GM12864 (cell line): ENCODE data around the gene TMEM14A.

Source experiments
- DNase-seq: peaks from one replicate; pipeline ENCODE4 v3.0.0-alpha.2; 2011; ENCODE audit warnings: low read depth
- H3K4me3 ChIP-seq: 2 replicates; pipeline ENCODE4 v1.5.1; 2011; ENCODE audit warnings: mild to moderate bottlenecking, low read depth, low read length, control low read depth
- TF ChIP-seq, protein P1 (sequence below): IDR thresholded peaks from 2 replicates; pipeline ENCODE4 v1.5.1; 2011; ENCODE audit warnings: low read depth, mild to moderate bottlenecking, moderate library complexity, low read length, control low read depth, inconsistent platforms; ENCODE audit errors: missing control alignments

The TMEM14A gene

DNA sequence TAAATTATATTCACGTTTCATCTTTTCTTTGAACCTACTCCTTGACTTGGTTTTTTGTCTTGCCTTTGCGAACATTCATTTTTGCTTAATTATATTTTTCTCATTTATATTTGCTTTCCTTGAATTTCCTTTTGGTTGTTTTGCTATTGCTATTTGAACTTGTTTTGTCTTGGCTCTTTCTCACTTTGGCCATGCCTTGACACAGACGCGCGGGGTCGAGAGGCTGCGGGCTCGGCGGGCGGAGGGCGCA, 7.1 kb upstream of the TMEM14A start:
- H3K4me3 ChIP-seq = peak overlapping the region; percentile 57
- TF ChIP-seq, protein P1, sequence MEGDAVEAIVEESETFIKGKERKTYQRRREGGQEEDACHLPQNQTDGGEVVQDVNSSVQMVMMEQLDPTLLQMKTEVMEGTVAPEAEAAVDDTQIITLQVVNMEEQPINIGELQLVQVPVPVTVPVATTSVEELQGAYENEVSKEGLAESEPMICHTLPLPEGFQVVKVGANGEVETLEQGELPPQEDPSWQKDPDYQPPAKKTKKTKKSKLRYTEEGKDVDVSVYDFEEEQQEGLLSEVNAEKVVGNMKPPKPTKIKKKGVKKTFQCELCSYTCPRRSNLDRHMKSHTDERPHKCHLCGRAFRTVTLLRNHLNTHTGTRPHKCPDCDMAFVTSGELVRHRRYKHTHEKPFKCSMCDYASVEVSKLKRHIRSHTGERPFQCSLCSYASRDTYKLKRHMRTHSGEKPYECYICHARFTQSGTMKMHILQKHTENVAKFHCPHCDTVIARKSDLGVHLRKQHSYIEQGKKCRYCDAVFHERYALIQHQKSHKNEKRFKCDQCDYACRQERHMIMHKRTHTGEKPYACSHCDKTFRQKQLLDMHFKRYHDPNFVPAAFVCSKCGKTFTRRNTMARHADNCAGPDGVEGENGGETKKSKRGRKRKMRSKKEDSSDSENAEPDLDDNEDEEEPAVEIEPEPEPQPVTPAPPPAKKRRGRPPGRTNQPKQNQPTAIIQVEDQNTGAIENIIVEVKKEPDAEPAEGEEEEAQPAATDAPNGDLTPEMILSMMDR = no peak
- DNase-seq = no peak

GRCh38 chr6:52664186-52664990, 6.5 kb upstream of the TMEM14A start:
- peak; percentile 86 for DNase-seq
- H3K4me3 ChIP-seq = peak overlapping the region; percentile 57
- TF ChIP-seq, protein P1 = no peak

- peak overlapping the region; percentile 57 for H3K4me3 ChIP-seq
- DNase-seq = no peak
- TF ChIP-seq, protein P1 = no peak
Observed at GRCh38 chr6:52664991-52665686, 5.8 kb upstream of the TMEM14A start.

- TF ChIP-seq, protein P1 = no peak
- DNase-seq = no peak
- H3K4me3 ChIP-seq = peak overlapping the region; percentile 57
Observed at GRCh38 chr6:52666071-52666470, 4.8 kb upstream of the TMEM14A start.

- no peak for DNase-seq
- peak overlapping the region; percentile 57; the same call in 1 of the 2 replicates for H3K4me3 ChIP-seq
- TF ChIP-seq, protein P1 = no peak
Observed at GRCh38 chr6:52666523-52666922, 4.4 kb upstream of the TMEM14A start.

GRCh38 chr6:52667572-52667971, 3.3 kb upstream of the TMEM14A start:
- TF ChIP-seq, protein P1 = no peak
- H3K4me3 ChIP-seq = no peak overlapping the region
- DNase-seq = no peak

- TF ChIP-seq, protein P1 = no peak
- DNase-seq = no peak
Observed at GRCh38 chr6:52671676-52672075, 763 bp downstream of the TMEM14A start.

More at GRCh38 chr6:52671676-52672075, 763 bp downstream of the TMEM14A start:
- H3K4me3 ChIP-seq = peak overlapping the region; percentile 63; the same call in 1 of the 2 replicates
